DMS53 treated with DMSO at 0.1 percent for 48 hours (cell line): ENCODE results near the gene TMEM163.
"Not testable (repeated sequence)": the region's sequence is repeated elsewhere in the genome, so short reads cannot be mapped to it uniquely, and the experiment has no call there.

Experiments
- DNase-seq: peaks from one replicate; lab custom pipeline; 2025; ENCODE audit not compliant: unreplicated experiment; lab: John Stamatoyannopoulos, UW

The TMEM163 gene

DNA sequence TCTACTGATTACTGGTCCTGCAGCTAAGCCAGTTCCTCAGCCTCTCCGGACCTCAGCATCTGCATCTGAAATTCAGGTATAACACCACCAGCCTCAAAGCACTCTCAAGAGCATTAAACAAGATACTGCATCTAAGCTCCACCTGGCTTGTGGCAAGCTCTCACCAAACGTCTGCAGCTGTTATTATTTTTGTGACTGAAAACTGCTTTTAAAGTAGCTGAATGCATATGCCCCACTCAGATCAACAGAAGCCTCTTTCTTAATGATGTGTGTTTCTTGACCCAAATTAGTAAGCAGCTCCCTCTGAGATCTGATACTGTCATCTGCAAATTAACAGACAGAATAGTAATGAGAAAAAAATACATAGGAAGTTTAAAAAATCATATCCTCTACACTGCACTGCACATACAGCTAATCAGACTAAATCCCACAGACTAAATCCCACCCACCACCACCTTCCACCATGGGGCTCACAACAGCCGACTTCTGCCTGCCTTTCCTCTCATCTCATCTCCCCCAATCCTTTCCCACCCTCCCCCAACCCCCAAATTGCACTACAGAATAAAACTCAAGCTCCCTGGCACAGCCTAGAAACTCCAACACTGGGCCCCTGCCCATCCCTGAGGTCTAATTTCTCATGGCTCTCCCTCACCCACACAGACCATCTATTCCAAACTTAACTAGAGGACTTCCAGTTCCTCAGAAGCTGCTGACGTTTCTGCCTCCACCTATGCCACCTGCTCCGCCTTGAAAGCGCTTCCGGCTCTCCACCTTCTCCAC lies 52.9 kb downstream of the TMEM163 start:
- no peak for DNase-seq

DNA sequence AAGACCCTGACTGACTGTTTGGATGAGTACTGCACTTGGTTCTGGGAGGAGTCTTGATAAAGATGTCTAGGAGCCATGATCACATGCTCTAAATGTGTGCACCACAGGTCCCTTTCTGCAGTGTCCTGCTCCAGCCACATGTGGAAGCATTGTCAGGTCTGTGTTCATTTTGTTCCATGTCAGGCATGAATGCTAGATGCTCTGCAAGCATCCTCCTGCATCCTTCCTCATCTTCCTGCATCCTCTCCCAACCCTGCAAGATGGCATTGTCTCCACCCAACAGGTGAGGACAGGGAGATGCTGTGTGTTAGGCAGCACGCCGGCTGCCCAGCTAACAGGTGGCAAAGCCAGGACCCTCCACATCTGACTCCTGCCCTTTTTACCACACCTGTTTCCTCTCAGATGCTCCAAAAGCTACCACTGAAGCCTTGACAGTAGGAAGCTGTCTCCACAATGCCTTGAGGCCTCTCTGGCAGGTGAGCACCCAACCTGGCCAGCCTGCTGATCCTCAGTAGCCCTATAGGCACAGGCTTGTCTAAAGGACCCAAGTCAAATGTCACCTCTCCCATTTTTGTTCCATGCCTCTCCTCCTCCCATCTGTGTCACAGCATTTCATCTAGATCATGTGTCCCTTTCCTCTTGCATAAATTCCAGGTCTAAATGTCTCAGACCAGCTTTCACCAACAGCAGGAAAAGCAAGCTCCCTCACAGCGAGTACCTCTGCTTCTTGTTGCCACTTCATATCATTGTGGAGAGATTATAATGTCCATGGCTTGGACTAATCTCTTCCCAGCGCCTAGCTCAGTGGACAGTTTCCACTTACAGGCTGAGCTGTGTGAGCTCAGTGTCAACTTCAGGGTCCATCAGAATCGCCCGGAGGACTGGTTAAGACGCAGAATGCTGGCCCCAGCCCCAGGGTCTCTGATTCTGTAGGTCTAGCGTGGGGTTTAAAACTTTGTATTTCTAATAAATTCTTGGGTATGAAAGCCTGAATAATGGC lies 55.0 kb downstream of the TMEM163 start:
- DNase-seq: no peak

DNA sequence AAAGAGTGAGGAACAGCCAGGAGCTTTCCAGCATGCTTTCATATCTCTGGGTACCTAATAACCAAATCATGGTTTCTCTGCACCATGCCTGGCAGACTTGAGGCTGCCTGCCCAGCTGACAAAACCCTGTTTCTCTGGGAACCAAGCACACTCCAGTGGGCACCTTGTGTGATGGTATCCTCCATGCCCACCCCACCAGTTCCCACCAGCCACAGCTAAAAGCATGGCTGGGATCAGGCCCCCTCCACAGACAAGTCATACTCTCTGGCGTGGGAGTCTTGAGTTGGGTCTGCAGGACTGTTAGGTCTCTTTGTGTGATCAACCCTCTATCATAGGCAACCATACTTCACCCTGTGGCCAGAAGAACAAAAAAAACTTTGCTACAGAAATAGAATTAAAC lies 56.0 kb downstream of the TMEM163 start:
- no peak for DNase-seq

DNA sequence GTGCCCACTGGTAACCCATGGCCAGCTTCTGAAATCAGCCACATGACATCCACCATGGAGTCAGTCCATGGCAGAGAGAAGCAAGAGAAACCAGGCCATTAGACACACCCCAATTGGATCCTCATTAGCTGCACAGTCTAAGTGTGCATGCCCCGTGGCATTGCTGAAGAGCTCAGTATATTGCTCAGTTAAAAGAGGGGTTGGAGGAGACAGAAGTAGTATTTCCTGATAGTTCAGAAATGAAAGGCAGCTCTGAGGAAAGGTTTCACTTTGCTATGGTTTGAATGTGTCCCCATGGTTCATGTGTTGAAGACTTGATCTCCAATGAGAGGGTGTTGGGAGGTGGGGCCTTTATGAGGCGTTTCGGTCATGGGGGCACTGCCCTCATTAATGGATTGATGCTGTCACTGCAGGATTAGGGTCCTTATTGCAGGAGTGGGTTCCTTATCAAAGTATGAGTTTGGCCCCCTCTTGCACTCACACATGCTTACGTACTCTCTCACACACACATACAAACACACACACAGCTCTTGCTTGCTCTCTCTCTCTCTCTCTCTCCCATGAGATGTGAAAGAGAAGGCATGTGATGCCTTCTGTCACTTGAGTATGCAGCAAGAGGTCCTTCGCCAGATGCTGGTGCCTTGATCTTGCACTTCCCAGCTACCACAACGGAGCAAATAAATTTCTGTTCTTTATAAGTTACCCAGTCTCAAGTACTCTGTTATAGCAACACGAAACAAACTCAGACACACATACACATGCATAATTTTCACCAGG lies 58.0 kb downstream of the TMEM163 start:
- no peak for DNase-seq

DNA sequence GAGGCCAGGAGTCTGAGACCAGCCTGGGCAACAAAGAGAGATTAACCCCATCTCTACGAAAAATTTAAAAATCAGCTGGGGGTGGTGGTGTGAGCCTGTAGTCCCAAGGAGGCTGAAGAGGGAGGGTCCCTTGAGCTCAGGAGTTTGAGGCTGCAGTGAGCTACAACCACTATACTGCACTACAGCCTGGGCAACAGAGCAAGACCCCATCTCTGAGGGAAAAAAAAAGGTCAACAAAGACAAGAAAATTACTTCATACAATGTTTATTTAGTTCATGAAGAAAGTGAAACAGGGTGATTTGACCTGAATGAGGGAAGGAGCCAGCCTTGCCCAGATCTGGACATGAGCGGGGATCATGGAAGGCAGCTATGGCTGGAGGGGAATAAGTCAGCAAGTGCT lies 59.1 kb downstream of the TMEM163 start:
- DNase-seq: no peak

DNA sequence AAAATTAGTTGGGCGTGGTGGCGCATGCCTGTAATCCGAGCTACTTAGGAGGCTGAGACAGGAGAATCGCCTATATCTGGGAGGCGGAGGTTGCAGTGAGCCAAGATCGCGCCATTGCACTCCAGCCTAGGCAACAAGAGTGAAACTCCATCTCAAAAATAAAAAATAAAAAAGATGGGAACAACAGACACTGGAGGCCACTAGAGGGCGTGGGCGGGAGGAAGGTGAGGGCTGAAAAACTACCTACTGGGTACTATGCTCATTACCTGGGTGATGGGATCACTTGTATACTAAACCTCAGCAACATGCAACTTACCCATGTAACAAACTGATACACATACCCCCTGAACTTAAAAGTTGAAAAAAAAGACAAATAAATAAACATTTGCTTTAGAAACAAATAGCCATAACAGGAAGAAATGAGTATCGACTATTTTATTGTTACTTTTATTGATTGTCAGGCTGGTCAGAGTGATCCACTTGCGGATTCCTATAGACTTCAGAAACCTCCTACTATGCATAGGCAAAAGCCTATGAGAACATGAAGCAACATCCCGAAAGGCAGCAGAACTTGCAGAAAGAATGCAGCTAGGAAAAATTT lies 61.0 kb downstream of the TMEM163 start:
- DNase-seq: no peak

DNA sequence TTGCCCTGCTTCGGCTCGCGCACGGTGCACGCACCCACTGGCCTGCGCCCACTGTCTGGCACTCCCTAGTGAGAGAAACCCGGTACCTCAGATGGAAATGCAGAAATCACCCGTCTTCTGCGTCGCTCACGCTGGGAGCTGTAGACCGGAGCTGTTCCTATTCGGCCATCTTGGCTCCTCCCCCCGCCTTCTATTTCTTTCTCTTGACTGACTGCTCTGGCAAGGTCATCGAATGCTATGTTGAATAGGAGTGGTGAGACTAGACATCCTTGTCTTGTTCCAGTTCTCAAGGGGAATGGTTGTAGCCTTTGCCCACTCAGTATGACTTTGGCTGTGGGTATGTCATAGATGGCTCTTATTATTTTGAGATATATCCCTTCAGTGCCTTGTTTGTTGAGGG lies 62.4 kb downstream of the TMEM163 start:
- not testable (repeated sequence) for DNase-seq

DNA sequence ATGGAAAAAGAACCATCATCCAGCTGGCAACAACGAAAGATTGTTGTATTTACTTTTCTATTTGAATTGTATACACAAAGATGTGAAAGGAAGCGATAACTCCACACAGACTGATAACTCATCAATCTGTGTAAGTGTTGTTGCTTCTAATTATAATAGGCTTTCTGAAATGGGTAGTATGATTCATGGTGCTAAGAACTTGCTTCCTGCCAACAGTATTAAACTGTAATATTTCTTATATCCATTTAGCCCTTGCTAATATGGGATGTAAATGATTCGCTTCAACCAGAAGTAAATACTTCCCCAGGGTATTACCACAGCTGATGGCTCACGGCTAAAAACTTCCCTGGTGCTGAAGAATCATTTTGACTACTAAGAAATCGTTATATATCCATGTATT lies 70.2 kb downstream of the TMEM163 start:
- no peak for DNase-seq

DNA sequence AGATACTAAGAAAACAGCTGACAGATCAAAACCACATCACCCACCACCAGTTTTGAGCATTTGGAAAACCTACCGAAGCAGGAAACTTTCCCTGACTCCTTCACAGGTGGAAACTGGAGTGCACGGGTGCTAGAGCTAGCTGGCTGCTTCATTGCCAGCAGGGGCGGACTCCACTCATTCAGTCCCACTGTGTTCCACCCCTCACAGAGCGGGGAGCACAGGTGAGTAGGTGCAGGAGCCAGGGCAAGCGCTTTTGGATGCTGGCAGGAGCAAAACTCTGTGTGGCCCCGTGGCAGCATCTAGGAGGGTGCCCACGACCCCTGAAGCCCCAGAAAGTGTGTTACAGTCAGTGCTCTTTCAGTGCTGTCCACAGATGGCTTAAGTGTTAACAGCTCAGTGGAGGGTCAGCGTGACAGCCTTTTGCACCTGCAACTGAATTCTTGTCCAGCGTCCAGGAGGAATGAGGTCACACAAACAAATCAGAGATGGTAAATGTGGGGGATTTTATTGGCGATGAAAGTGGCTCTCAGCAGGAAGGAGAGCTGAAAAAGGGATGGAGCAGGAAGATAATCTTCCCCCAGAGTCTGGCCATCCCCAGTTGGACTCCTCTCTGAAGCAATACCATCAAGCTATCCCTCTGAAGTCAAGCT lies 71.1 kb downstream of the TMEM163 start:
- DNase-seq: no peak

DNA sequence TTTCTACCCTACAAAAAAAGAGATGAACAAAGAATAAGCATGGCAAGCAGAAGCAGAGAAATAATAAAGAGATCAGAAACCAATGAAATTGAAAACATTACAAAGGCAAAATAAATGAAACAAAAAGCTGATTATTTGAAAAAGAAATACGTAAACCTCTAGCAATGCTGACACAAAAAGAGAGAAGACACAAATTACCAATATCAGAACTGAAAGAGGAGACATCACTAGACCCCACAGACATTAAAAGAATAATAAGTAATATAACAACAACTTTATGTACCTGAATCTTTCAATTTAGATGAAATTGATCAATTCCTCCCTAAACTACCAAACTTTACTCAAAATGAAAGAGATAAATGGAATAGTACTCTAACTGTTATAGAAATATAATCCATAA lies 75.9 kb downstream of the TMEM163 start:
- DNase-seq: no peak

DNA sequence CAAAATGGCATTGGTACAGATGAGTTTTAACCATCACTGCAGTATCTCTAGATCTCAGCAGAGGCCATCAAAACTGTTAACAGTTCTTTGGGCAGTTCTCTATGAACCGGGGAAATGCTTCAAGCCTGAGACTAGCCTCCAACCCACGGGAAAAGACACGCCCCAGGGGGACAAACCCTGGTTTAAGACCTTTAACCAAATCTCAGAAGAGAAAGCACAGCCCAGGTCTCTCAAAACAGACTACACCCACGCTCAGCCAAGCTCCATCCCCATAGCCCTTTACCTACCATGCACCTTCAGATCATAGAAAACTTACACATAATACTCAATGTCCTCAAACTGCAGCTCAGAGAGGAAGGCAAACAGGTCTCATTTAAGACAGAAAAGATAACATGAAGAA lies 78.3 kb downstream of the TMEM163 start:
- DNase-seq: no peak

DNA sequence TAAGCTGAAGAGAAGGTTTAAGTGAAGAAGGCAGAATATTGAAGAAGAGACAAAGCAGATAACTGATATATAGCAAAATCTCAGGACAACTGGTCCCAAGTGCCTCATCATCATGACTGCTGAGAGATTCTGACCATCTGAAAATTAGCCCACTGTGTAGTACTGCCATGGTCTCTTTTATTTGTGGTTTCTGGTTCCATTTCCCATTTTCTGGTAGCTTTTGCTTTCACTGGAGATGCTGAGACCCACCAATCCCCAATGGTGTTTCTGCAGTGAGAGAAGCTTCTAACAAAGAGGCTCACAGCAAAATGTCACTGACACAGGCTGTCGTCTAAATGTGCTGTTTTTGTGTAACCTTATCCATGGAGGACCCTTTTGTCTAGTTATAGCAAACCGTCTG lies 79.5 kb downstream of the TMEM163 start:
- DNase-seq: no peak

DNA sequence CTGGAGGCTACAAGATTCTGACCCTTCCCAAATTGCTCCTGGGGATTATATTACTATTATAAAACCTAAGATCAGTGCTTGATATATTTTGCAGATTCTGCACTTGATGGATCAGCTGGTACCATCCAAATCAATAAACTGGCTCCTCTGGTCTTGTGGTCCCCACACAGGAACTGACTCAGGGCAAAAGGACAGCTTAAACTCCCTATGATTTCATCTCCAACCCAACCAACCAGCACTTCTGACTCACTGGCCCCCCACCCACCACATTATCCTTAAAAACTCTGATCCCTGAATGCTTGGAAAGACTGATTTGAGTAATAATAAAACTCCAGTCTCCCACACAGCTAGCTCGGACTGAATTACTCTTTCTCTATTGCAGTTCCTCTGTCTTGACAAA lies 82.1 kb downstream of the TMEM163 start:
- DNase-seq: no peak

DNA sequence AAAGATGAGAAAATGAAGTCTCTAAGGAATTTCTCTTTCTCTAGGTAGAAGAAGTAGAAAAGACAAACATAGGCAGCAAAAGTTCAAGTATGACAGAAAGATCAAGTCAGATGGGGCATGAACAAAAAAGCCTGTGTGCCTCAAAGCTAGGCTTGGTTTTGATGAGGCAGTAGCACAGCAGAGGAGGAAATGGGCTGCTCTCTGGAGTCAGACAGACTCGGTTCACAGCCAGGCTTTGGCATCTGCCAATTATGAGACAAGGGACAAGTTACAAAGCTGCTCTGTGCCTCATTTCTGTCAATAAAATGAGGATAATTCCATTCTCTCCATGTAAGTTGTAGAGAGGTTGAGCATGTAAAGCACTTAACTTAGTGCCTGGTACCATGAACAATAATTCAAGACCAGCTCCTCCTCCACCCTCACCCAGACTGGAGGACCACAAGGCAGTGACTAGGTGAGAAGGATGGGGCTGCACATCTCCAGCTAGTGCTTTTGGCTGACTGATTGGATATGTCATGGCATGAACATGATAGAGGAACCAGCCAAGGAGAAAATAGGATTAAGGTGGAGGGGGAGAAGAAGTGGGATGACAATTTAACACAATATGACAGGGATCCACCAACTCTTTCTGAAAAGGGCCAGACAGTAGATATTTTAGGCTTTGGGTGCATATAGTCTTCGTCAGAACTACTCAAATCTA lies 84.6 kb downstream of the TMEM163 start:
- no peak for DNase-seq

DNA sequence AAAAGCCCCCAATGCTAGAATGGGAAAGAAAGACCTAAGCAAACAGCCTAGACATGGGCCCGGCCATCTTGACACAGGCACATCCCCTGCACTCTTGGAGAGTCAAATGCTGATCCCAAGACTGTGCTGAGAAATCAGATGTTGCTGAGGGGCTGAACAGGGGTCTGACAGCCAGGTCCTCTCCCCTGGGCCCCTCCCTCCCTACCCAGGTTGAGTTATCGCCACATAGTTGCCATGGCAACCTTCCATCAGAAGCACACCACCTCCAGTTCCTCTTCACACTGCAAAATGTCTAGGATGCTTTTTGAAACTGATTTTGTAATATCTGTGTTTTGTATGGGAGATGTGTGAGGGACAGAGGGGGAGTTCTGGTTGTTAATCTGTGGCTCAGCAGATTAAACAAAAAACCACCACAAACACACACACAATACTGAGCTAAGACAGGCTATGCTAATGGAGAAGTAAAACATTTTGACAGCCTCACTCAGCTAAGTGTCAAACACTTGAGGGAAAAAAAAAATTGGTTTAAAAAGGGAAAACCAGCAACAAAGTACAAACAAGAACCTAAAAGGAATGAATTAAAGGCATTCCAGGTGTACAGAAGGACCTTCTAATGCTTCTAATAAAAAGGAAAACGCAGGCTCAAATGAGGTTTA lies 88.2 kb downstream of the TMEM163 start:
- no peak for DNase-seq

DNA sequence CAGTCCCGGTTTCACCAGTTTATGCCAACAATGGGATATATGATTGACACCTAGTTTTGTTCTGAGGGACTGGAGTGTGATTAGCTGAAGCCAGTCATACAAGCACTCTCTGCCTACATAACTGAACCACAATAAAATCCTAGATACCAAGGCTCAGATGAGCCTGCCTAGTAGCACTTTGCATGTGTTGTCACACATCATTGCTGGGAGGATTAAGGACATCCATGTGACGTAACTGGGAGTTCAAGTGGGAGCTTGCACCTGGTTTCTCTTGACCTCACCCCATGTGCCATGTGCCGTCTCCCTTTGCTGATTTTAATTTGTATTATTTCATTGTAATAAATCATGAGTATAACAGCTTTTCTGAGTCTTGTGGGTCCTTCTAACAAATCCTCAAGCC lies 90.3 kb downstream of the TMEM163 start:
- DNase-seq: peak; percentile 25

DNA sequence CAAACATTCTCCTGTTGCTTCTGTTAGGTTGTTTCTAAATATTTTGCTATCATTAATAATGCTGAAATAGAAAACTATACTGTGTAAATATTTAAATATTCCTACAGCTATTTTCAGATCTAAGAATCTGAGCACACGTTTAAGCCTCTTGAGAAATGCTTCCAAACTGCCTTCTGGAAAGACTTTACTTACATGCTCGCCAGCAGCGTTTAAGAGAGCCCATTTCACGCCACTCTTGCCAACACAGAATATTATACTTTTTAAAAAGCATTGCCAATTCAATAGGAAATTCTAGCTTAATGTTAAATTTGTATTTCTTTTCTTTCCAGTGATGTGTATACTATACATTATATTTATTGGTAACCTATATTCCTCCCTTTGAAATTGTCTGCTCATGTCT lies 92.0 kb downstream of the TMEM163 start:
- DNase-seq: no peak

DNA sequence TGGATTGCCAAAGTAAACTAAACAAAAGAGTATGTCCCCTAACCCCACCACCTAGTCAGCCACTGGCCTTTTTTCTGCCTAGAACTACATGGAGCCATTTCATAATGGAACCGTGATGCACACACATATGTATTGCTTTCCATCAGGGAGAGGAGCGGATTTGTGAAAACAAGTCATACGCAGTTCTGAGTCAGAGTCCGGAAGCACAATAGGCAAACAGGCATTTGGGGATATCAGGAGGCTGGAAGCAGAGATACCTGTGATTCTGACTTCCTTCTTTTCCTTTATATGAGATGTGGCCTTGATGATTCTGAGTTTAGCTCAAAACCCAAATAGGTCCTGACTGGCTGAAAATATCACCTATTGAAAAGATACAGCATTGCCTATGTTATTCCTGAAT lies 93.5 kb downstream of the TMEM163 start:
- DNase-seq: no peak

DNA sequence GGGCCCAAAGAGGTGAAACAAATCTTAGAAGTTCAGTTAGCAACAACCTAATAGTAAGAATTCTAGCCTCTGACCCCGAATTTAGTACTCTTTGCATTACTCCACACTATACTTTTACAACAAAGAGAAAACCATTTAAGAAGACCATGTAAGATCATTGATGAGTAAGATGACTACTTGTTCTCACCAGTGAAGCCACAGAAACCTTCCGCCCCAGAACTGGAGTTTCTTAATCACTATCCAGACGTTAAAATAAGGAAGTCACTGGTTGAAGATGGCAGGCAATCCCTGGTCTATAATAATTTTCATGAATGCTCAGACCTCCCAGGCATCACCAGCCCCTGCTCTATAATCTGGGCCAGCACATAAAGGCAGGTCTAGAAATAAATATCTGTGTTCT lies 95.0 kb downstream of the TMEM163 start:
- DNase-seq: no peak
